ENCODE data around the gene ATXN7L1. TPM values are rescaled to one million over a fixed set of nuclear protein-coding genes. Genes with fewer than 3 reads are reported as not detected.

ATXN7L1 gene
- total and polyA plus RNA-seq, 2 of the 13 experiments (the other 11 are each of a cell fraction or from before 2014, with no cell fraction given): 4.1 to 7.8 TPM

DNA sequence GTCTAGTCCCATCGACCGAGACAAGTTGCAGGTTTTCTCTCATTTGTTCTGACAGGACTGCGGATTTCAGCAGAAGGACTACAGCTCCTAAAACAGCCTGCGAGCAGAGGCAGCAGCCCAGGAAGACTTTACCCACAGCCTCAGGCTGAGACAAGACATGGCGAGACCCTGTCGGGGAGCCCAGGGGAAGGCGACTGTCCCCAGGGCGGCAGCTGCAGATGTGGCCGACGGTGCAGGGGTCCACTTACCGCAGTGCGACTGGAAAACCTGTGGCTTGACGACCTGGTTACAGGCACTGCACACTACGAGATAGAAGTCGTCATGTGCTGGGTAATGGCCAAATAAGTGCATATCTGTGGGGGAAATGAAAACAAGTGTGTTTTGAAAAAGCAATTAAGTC, 88.0 kb downstream of the ATXN7L1 start:
- H3K9ac ChIP-seq (ENCODE audit: insufficient read depth, low read depth, low read length): no peak overlapping the region
- FAIRE-seq (no peak), ATAC-seq (no peak), DNase-seq (ENCODE audit: low spot score) (no peak)
- ChIA-PET POLR2A (no interaction called here), CTCF (ENCODE audit: low intra/inter-chr PET ratio, low total read pairs) (no interaction called here)
- no peak overlapping the region for H3K4me3 ChIP-seq (replicated peaks in 1 of 3; ENCODE audit: insufficient read depth in 1 of 3, low read depth in 2 of 3, low read length in 3 of 3)
- intact Hi-C loops (cut with micrococcal nuclease; ENCODE audit: unreplicated experiment) (no loop called here), in situ Hi-C loops (cut with HindIII; ENCODE audit: extremely low pct_ligation_motif_present, low pct_unique_long_range_greater_than_20kb) (no loop called here)
- no peaks in the 10 kb centered on the region for H3K4me1 ChIP-seq (ENCODE audit: insufficient read depth, low read length)
- no peaks in the 10 kb centered on the region for H3K9me3 ChIP-seq (ENCODE audit: low read length)
- H3K27ac ChIP-seq (ENCODE audit: extremely low read length, insufficient read depth, low read length): no peak overlapping the region
- H3K4me2 ChIP-seq (ENCODE audit: low read depth, low read length): no peak overlapping the region
- H3K79me2 ChIP-seq (ENCODE audit: insufficient read depth, low read length): no peaks in the 10 kb centered on the region
- no peaks in the 10 kb centered on the region for H4K20me1 ChIP-seq (ENCODE audit: insufficient read depth, low read length)
- TF ChIP-seq ZNF138 (CRISPR knock-in tag; IDR thresholded peaks at IDR 0.05; ENCODE audit: low read depth): no peak
- TF ChIP-seq ONECUT2 (CRISPR knock-in tag; IDR thresholded peaks at IDR 0.05): no peak
- TF ChIP-seq JDP2 (CRISPR knock-in tag; IDR thresholded peaks at IDR 0.05; ENCODE audit: borderline replicate concordance): no peak
- no peak for TF ChIP-seq MAFK (conservative IDR thresholded peaks at IDR 0.05 in 1 of 2, IDR thresholded peaks at IDR 0.05 in 1 of 2; ENCODE audit: low read length in 2 of 2)
- TF ChIP-seq DZIP1 (CRISPR knock-in tag; IDR thresholded peaks at IDR 0.05): no peak
- no peak for TF ChIP-seq CENPX (CRISPR knock-in tag; IDR thresholded peaks at IDR 0.05)
- TF ChIP-seq ZNF570 (CRISPR knock-in tag; IDR thresholded peaks at IDR 0.05; ENCODE audit: borderline replicate concordance): no peak
- TF ChIP-seq MED13 (CRISPR knock-in tag; IDR thresholded peaks at IDR 0.05): no peak
- TF ChIP-seq, protein P1, sequence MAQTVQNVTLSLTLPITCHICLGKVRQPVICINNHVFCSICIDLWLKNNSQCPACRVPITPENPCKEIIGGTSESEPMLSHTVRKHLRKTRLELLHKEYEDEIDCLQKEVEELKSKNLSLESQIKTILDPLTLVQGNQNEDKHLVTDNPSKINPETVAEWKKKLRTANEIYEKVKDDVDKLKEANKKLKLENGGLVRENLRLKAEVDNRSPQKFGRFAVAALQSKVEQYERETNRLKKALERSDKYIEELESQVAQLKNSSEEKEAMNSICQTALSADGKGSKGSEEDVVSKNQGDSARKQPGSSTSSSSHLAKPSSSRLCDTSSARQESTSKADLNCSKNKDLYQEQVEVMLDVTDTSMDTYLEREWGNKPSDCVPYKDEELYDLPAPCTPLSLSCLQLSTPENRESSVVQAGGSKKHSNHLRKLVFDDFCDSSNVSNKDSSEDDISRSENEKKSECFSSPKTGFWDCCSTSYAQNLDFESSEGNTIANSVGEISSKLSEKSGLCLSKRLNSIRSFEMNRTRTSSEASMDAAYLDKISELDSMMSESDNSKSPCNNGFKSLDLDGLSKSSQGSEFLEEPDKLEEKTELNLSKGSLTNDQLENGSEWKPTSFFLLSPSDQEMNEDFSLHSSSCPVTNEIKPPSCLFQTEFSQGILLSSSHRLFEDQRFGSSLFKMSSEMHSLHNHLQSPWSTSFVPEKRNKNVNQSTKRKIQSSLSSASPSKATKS (CRISPR knock-in tag; IDR thresholded peaks at IDR 0.05): no peak
- TF ChIP-seq SAP130 (CRISPR knock-in tag; IDR thresholded peaks at IDR 0.05; ENCODE audit: low read depth): no peak
- no peak for TF ChIP-seq ZC3H13 (CRISPR knock-in tag; IDR thresholded peaks at IDR 0.05)
- TF ChIP-seq HCFC1 (IDR thresholded peaks at IDR 0.05; ENCODE audit: low read depth, low read length): no peak
- TF ChIP-seq, protein P2, sequence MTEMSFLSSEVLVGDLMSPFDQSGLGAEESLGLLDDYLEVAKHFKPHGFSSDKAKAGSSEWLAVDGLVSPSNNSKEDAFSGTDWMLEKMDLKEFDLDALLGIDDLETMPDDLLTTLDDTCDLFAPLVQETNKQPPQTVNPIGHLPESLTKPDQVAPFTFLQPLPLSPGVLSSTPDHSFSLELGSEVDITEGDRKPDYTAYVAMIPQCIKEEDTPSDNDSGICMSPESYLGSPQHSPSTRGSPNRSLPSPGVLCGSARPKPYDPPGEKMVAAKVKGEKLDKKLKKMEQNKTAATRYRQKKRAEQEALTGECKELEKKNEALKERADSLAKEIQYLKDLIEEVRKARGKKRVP (CRISPR knock-in tag; IDR thresholded peaks at IDR 0.05): no peak
- TF ChIP-seq FOXO1 (CRISPR knock-in tag; IDR thresholded peaks at IDR 0.05): no peak
- no peak for TF ChIP-seq ZNF446 (CRISPR knock-in tag; IDR thresholded peaks at IDR 0.05)
- TF ChIP-seq ZNF460 (CRISPR knock-in tag; IDR thresholded peaks at IDR 0.05; ENCODE audit: borderline replicate concordance): no peak
- no peak for TF ChIP-seq ZFP1 (CRISPR knock-in tag; IDR thresholded peaks at IDR 0.05)
- no peak for TF ChIP-seq ZBTB49 (CRISPR knock-in tag; IDR thresholded peaks at IDR 0.05; ENCODE audit: borderline replicate concordance)
- no peak for TF ChIP-seq TMF1 (CRISPR knock-in tag; IDR thresholded peaks at IDR 0.05; ENCODE audit: low read depth)
- no TSS peak for BruUV-seq (replicated peaks)
- H2AFZ ChIP-seq (ENCODE audit: low read length): no peak overlapping the region
- H3K36me3 ChIP-seq (replicated peaks in 1 of 2; ENCODE audit: control insufficient read depth in 1 of 2, insufficient read depth in 2 of 2, low read length in 2 of 2): peaks cover 2 to 10% of the 10 kb centered on the region in 2 experiments; a peak in 2 of 5 replicates
- no peaks in the 10 kb centered on the region for H3K27me3 ChIP-seq (ENCODE audit: control insufficient read depth in 1 of 2, insufficient read depth in 2 of 2, low read length in 2 of 2)
- WGBS (ENCODE audit: low lambda C conversion rate): 96% methylated on average over 15 of the region's 15 CpGs
